A673 (cell line): Measurements from ENCODE around the gene NR2F1. TPM values are rescaled to one million over a fixed set of nuclear protein-coding genes. Genes with fewer than 3 reads are reported as not detected.

ENCODE experiments used
- BruUV-seq: library from RNA; stranded (reverse); fragments of 400-500 nt; replicated peaks from 2 replicates; lab custom pipeline; 2021; lab: Mats Ljungman, UMichigan
- CTCF ChIA-PET: fragments of 300-600 bp; sonication (Branson Sonifier 250); formaldehyde crosslinking; loops from one replicate; lab custom pipeline; 2022; ENCODE audit warnings: antibody characterized with exemption; lab: Charles Lee
- POLR2A ChIA-PET: fragments of 300-600 bp; sonication (Branson Sonifier 250); formaldehyde crosslinking; loops from one replicate; lab custom pipeline; 2022; ENCODE audit warnings: antibody characterized with exemption; ENCODE audit not compliant: low non-redundant PET; lab: Charles Lee
- DNase-seq: peaks from one replicate; pipeline ENCODE4 v3.0.0-alpha.2; 2015; ENCODE audit warnings: low spot score
- H3K27ac ChIP-seq: fragments of 200-600 bp; sonication (generic); 2 replicates; pipeline ENCODE4 v1.5.1; 2016; ENCODE audit warnings: mixed run types, low read depth, mild to moderate bottlenecking, mixed read lengths, antibody characterized with exemption, low read length; ENCODE audit not compliant: poor library complexity, severe bottlenecking
- H3K27me3 ChIP-seq: fragments of 200-600 bp; sonication (generic); replicated peaks from 2 replicates; pipeline ENCODE4 v1.6.1; 2017; ENCODE audit warnings: mixed run types, low read depth, mild to moderate bottlenecking, mixed read lengths, antibody characterized with exemption, low read length; ENCODE audit not compliant: insufficient read depth, poor library complexity
- H3K36me3 ChIP-seq: fragments of 200-600 bp; sonication (generic); 2 replicates; pipeline ENCODE4 v1.6.1; 2016; ENCODE audit warnings: mixed run types, mild to moderate bottlenecking, mixed read lengths, antibody characterized with exemption, low read length; ENCODE audit not compliant: insufficient read depth, poor library complexity, severe bottlenecking
- H3K4me1 ChIP-seq: fragments of 200-600 bp; sonication (generic); 2 replicates; pipeline ENCODE4 v1.6.1; 2017; ENCODE audit warnings: mixed run types, mild to moderate bottlenecking, mixed read lengths, antibody characterized with exemption, low read length; ENCODE audit not compliant: insufficient read depth, poor library complexity, severe bottlenecking
- H3K4me3 ChIP-seq: fragments of 200-600 bp; sonication (generic); 2 replicates; pipeline ENCODE4 v1.5.1; 2016; ENCODE audit warnings: low read depth, mixed run types, mild to moderate bottlenecking, mixed read lengths, low read length; ENCODE audit not compliant: poor library complexity, severe bottlenecking
- H3K9me3 ChIP-seq: fragments of 200-600 bp; sonication (generic); 2 replicates; pipeline ENCODE4 v1.6.1; 2016; ENCODE audit warnings: mixed run types, low read depth, mild to moderate bottlenecking, mixed read lengths, antibody characterized with exemption, low read length; ENCODE audit not compliant: poor library complexity, severe bottlenecking
- CTCF ChIP-seq: fragments of 300-800, 200-600 bp; sonication (generic); conservative IDR thresholded peaks from 2 replicates; pipeline ENCODE4 v1.5.1; 2017; ENCODE audit warnings: low read depth, mild to moderate bottlenecking, antibody characterized with exemption, low read length, moderate library complexity, mixed read lengths
- EZH2 ChIP-seq: fragments of 200-600 bp; sonication (generic); IDR thresholded peaks from 2 replicates; pipeline ENCODE4 v1.6.1; 2017; ENCODE audit warnings: borderline replicate concordance, low read depth, mild to moderate bottlenecking, mixed read lengths, antibody characterized with exemption, low read length; ENCODE audit not compliant: poor library complexity, severe bottlenecking
- intact Hi-C: fragments of 100-400 bp; cut with micrococcal nuclease; formaldehyde crosslinking; loops from one replicate; pipeline ENCODE4 v1.10.0; 2022; ENCODE audit not compliant: unreplicated experiment
- total RNA-seq: library from RNA; stranded (reverse); gene quantifications from 2 replicates; pipeline ENCODE4 v1.2.3, GENCODE V29; 2021

NR2F1 gene
- total RNA-seq, 1 experiment from 2014 or later = 3.0 TPM

- intact Hi-C loops = no loop called here
- Histone ChIP-seq H3K27me3 (no peaks in the 10 kb centered on the region), H3K9me3 (no peaks in the 10 kb centered on the region), H3K27ac (no peak overlapping the region), H3K4me1 (no peaks in the 10 kb centered on the region), H3K4me3 (no peak overlapping the region), H3K36me3 (no peaks in the 10 kb centered on the region)
- no TSS peak for BruUV-seq
- TF ChIP-seq CTCF = no peak
- TF ChIP-seq EZH2 = no peak
- ChIA-PET CTCF (no interaction called here), POLR2A (no interaction called here)
- DNase-seq = peak; percentile 27
These were observed 39.3 kb downstream of the NR2F1 start for GRCh38 chr5:93622240-93622885.

- no peak for DNase-seq
- no peaks in the 10 kb centered on the region for H3K36me3 ChIP-seq
- no peaks in the 10 kb centered on the region for H3K9me3 ChIP-seq
- H3K4me3 ChIP-seq = no peak overlapping the region
- no TSS peak for BruUV-seq
- no peaks in the 10 kb centered on the region for H3K27me3 ChIP-seq
- no peak overlapping the region for H3K27ac ChIP-seq
- CTCF ChIA-PET = no interaction called here
- no peaks in the 10 kb centered on the region for H3K4me1 ChIP-seq
- intact Hi-C loops = no loop called here
- TF ChIP-seq EZH2 (no peak), CTCF (no peak)
- POLR2A ChIA-PET = no interaction called here
These were observed 40.1 kb downstream of the NR2F1 start for GRCh38 chr5:93623153-93623552.

GRCh38 chr5:93626801-93627200 lies 43.8 kb downstream of the NR2F1 start:
- BruUV-seq = no TSS peak
- ChIA-PET CTCF (no interaction called here), POLR2A (no interaction called here)
- intact Hi-C loops = no loop called here
- no peaks in the 10 kb centered on the region for H3K4me1 ChIP-seq
- no peak overlapping the region for H3K4me3 ChIP-seq
- no peaks in the 10 kb centered on the region for H3K9me3 ChIP-seq
- DNase-seq = no peak
- H3K27me3 ChIP-seq = no peaks in the 10 kb centered on the region
- no peak overlapping the region for H3K27ac ChIP-seq
- TF ChIP-seq EZH2 = no peak
- TF ChIP-seq CTCF = no peak
- no peaks in the 10 kb centered on the region for H3K36me3 ChIP-seq
